ENCODE measurements around the gene IQCM.
"Not testable (repeated sequence)": the region's sequence is repeated elsewhere in the genome, so short reads cannot be mapped to it uniquely, and the experiment has no call there.

The IQCM gene

DNA sequence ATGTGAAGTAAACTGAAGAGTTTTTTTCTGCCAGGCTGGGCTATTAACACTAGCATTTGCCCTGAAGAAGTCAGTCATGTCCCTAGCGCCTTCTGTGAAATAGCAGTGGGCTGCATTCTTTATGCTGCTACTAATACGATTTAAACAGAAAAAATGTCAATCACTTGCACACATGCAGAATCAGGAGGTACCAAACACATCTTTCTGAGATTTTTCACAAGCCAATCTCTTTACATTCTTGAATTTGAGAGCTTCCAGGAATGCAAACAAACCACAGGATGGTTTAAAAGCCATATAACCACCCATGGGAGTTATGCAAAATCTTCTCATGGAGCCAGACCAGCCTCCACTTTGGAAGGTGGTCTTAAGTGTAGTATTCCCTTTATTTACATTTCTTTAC lies 220.1 kb downstream of the IQCM start:
- intact Hi-C loops (cut with DNase I): no loop called here
- no peak for DNase-seq

DNA sequence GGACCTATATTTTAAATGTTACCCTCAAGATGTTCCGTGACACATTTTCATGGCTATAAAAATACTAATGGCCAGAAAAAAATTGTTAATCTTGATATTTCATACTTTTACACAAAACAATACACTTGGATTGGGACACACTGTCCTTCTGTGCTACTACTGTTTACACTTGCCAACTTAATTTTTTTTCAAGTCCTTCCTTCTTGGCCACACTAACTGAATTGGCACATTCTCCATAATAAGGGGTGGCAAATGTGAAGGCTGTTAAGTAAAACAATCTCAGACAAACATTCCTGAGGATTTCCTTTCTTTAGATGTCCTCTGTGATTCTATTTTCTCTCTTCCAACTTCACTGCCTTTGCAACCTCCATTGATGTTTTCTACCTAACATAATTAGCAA lies 225.8 kb downstream of the IQCM start:
- no peak for DNase-seq
- intact Hi-C loops (cut with DNase I): no loop called here

GRCh38 chr4:149584722-149585121 lies 230.9 kb downstream of the IQCM start:
- no peak for DNase-seq
- intact Hi-C loops (cut with DNase I): no loop called here

DNA sequence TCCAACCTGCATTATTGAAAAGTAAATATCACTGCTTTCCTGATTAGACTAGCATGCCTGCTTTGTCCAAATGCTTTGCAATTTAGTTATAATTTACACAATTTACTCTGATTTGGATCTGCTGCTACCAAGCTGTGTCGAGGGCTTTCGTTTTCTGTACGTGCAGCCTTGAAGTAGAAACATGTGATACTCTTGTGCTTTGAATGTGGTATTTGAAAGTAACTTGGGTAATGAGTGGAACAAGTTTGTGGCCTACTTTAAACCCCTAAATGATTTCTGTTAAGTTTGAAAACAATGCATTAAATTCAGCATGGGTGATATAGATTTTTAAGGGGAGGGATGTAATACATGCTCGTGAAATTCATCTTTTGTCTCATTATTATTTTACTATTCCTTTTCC lies 240.7 kb downstream of the IQCM start:
- DNase-seq: peak in 1 of 10 donors; percentile 25
- intact Hi-C loops (cut with DNase I): no loop called here

GRCh38 chr4:149572716-149573115 lies 242.9 kb downstream of the IQCM start:
- intact Hi-C loops (cut with DNase I): no loop called here
- no peak for DNase-seq

DNA sequence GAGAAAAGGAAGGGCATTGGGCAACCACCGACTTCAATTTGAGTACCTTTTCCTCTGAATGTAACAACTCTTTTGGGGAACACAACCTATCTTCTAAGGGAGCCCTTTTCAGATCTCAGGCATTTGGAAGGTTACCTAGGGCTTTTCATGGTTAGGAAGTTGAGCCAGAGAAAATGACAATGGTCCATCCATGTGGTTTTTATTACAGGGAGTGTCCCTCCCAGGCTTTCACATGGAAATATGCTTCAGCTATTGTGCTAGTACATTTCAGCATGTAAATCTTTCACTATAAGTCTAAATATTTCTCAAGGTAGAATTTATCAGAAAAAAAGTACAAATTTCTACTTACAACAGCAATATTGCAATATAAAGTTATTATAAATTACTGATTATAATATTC lies 259.8 kb downstream of the IQCM start:
- intact Hi-C loops (cut with DNase I): no loop called here
- DNase-seq: no peak

- DNase-seq: no peak
- intact Hi-C loops (cut with DNase I): no loop called here
Measured at GRCh38 chr4:149555146-149555545, 260.5 kb downstream of the IQCM start.

- no peak for DNase-seq
- intact Hi-C loops (cut with DNase I): no loop called here
Measured at GRCh38 chr4:149553959-149554520, 261.6 kb downstream of the IQCM start.

- DNase-seq: no peak
- intact Hi-C loops (cut with DNase I): no loop called here
Measured at GRCh38 chr4:149552601-149553000, 263.0 kb downstream of the IQCM start.

GRCh38 chr4:149549911-149550310 lies 265.7 kb downstream of the IQCM start:
- intact Hi-C loops (cut with DNase I): loop anchor here (2.0 kb wide), 1 partner anchor 179 kb away; no protein-coding TSS in a partner anchor
- DNase-seq: peak in 2 of 10 donors; percentile 4 to 21

DNA sequence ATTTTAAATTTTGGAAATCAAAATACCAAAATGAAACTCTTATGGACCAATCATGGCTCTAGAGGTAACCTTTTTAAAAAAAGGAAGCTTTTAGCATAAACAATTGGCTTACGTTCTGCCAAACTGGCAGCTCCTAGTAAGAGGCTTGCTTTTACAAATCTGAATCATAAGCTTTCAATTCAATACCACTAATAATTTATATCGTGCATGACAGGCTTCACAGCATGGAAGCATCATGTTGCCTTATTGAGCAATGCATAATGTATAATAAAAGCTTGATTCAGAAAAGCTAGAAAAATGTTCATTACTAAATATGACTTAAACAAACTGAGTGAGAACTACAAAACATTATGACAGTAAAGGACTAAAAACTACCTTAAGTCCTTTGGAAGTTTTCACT lies 280.9 kb downstream of the IQCM start:
- DNase-seq: no peak
- intact Hi-C loops (cut with DNase I): no loop called here

DNA sequence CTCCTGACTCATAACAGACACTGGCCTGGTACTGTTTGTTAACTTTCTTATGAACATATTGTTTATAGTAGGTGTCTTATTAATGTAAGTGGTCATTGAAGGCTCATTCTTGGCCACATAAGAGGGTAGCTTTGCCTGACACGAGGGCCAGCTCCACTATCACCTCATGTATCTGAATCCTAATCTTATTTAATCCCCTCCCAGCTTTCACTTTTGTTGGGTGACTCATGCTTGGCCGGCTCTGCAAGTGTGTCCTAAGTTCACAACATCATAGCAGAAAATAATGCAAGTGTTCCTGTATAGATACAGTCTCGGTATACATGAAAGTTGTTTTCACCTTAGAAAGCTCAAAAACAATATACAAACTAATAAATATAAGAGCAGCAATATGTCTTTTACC lies 283.8 kb downstream of the IQCM start:
- intact Hi-C loops (cut with DNase I): no loop called here
- DNase-seq: no peak

DNA sequence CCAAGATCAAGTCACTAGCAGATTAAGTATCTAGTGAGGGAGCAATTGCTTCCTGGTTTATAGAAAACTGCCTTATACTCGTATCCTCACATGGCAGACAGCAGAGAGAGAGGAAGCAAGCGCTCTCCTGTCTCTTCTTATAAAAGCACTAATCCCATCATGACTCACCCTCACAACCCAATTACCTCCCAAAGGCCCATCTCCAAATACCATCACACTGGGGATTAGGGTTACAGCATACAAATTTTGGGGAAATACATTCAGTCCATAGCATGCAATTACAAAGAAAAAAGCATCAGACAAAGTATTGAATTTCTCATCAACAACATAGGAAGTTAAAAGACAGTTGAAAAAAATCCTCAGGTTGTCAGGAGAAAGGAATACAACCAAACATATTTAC lies 292.6 kb downstream of the IQCM start:
- intact Hi-C loops (cut with DNase I): no loop called here
- no peak for DNase-seq

GRCh38 chr4:149521611-149522425 lies 293.8 kb downstream of the IQCM start:
- DNase-seq: peak in 3 of 10 donors; percentile 8 to 69 (median 55)
- intact Hi-C loops (cut with DNase I): no loop called here

DNA sequence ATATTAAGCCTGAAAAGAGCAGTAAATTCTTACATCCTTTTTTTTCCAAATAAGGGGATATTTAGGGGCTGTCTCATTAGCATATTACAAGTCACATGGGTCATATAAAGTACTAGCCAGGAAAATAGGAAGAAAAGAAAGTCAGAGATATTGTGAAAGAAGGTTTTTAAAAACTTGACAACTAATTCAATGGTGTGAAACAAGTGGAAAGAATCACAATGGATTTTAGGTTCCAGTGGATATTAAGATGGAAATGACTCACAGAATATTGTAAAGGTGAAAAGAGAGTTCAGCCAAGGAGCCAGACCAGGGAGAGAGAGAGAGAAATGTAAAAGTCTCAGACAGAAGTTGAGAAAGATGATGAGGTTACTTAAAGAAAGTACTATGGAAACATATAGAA lies 297.2 kb downstream of the IQCM start:
- DNase-seq: no peak
- intact Hi-C loops (cut with DNase I): no loop called here

DNA sequence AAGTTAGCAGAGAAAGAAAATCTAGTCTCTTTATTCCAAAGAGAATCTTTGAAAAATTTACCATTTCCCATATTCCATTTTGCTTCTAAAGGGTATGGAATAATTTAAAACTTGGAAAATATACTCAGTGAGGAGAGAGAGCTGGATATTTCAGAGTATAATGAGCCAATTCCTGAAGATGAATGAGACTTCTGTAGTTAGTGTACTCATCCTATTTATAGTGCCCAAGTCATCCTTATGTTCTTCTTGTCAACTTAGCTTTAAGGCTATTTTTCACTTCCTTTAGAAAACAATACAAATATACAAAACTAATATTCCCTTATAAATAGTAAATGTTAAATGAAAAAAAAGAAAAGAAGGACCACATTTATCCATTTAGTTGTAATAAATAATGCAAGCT lies 302.6 kb downstream of the IQCM start:
- DNase-seq: no peak
- intact Hi-C loops (cut with DNase I): no loop called here

- intact Hi-C loops (cut with DNase I): no loop called here
- DNase-seq: no peak
Measured at GRCh38 chr4:149512501-149512900, 303.1 kb downstream of the IQCM start.

DNA sequence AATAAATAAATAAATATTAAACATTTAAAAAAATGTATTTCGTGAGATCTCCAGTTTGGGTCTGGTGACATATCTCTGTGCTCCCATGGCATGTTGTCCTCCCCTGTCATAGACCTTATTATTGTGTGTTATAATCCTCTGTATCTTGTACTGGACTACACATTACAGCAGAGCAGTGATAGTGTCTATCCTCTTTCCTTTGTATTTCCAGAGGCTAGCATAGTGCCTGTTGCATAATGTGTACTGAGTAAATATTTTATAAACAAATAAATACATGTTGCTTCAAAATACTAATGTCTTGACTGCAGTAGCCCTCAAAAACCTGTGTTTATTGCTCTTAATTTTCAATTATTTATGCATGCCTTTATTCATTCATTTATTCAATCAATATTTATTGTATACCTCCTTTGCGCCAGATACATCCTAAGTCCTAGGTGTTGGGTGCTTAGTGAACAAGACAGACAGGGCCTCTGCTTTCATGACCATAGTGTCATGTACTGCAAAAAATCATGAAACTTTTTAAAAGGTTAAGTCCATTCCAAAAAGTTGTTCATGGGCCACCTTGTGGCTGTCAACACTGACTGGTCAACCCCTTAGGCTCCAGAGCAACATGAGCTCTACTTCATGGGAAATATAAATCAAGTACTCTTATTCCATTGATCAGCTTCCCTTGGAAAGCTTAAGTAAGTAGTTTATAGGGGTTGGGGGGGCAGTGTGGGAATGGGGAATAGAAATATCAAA lies 303.9 kb downstream of the IQCM start:
- DNase-seq: no peak

DNA sequence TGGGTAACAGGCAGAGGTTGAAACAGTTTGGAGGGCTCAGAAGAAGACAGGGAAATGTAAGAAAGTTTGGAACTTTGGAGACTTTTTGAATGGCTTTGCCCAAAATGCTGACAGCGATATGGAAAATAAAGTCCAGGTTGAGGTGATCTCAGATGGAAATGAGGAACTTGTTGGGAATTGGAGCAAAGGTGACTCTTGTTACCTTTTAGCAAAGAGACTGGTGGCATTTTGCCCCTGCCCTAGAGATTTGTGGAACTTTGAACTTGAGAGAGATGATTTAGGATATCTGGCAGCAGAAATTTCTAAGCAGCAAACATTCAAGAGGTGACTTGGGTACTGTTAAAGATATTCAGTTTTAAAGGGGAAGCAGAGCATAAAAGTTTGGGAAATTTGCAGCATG lies 308.3 kb downstream of the IQCM start:
- DNase-seq; intact Hi-C loops (cut with DNase I): not testable (repeated sequence)

More for the DNA sequence above, 303.9 kb downstream of the IQCM start:
- intact Hi-C loops (cut with DNase I): no loop called here

GRCh38 chr4:149500806-149501205 lies 314.8 kb downstream of the IQCM start:
- no peak for DNase-seq
- intact Hi-C loops (cut with DNase I): no loop called here

GRCh38 chr4:149499726-149500125 lies 315.9 kb downstream of the IQCM start:
- no peak for DNase-seq
- intact Hi-C loops (cut with DNase I): no loop called here

DNA sequence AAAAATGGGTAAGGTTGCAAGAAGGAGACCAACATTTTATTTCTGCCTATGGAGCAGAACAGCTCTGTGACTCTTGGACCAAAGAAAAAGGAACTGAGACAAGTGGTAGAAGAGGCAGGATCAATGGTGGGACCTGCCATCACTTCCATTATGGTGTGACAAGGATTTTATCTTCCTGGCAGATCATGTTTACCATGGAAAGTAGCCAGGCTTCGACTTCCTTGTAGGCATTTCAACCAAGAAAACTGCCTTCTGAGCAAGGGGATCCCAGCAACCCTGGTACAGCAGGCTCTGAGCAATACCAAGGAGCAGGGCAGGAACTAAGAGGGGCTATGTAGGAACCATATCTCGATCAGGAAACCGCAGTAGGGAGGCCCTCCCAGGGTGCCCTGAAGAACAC lies 317.4 kb downstream of the IQCM start:
- intact Hi-C loops (cut with DNase I): no loop called here
- DNase-seq: no peak
